NCI-H446 treated with DMSO at 0.1 percent for 48 hours (cell line): ENCODE results near the gene KRTAP23-1.

Source experiments
- DNase-seq: peaks from one replicate; lab custom pipeline; 2025; lab: John Stamatoyannopoulos, UW

Gene KRTAP23-1

GRCh38 chr21:30348506-30348905, at the start of gene KRTAP23-1:
Gene KRTAP23-1, minus strand, starts transcription at chr21:30348606. Its CDS starts 0 bp downstream, at chr21:30348606.
- DNase-seq, result no peak

GRCh38 chr21:30395731-30396130, 47.3 kb upstream of the KRTAP23-1 start, which contains the start of gene KRTAP13-1:
Gene KRTAP13-1, plus strand, starts transcription at chr21:30396031. Its CDS starts 56 bp downstream, at chr21:30396087.
- no peak for DNase-seq

GRCh38 chr21:30391492-30392025, 43.2 kb upstream of the KRTAP23-1 start:
- peak; percentile 90 for DNase-seq

GRCh38 chr21:30382201-30382600, 33.8 kb upstream of the KRTAP23-1 start:
- no peak for DNase-seq

- no peak for DNase-seq
Measured at GRCh38 chr21:30372139-30372770, 23.8 kb upstream of the KRTAP23-1 start, which contains the start of gene KRTAP13-2. Gene KRTAP13-2, minus strand, starts transcription at chr21:30372271. Its CDS starts 58 bp downstream, at chr21:30372213.

DNA sequence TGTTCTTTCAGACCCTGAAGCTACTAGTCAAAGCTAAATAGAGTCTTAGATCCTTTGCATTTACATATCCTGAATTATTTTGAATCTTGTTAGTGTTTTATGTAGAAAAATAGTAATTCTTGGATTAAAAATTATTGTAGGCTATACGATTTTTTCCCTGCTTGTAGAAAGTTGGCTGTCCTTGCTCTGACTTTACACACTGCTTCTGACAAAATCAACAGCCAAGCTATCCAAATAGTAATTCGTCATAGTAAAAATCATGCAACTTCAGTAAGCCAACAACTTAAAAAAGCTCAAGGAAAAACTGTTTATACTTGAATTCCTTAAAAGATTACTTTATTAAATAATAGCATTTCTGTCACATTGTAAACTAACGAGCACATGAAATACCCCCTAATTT, 7.5 kb upstream of the KRTAP23-1 start:
- DNase-seq, result no peak

GRCh38 chr21:30354308-30355005, 6.1 kb upstream of the KRTAP23-1 start:
- DNase-seq, result no peak

- DNase-seq, result no peak
Measured at GRCh38 chr21:30351534-30351933, 3.1 kb upstream of the KRTAP23-1 start.

- peak; percentile 61 for DNase-seq
Measured at GRCh38 chr21:30349572-30349971, 1.2 kb upstream of the KRTAP23-1 start.

DNA sequence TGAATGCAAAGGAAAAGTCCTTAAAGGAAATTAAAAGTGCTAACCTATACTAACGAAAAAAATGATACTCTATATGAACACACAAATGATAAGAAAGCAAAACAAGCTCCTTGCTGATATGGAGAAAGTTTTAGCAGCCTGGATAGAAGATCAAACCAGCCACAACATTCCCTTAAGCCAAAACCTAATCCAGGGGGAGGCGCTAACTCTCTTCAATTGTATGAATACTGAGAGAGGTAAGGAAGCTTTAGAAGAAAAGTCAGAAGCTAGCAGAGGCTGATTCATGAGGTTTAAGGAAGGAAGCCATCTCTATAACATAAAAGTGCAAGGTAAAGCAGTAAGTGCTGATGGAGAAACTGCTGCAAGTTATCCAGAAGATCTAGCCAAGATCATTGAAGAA, 3.4 kb downstream of the KRTAP23-1 start:
- no peak for DNase-seq

- DNase-seq, result peak; percentile 66
Measured at GRCh38 chr21:30340714-30341573, 7.5 kb downstream of the KRTAP23-1 start.

- DNase-seq, result no peak
Measured at GRCh38 chr21:30338717-30339116, 9.7 kb downstream of the KRTAP23-1 start.

GRCh38 chr21:30337772-30338171, 10.6 kb downstream of the KRTAP23-1 start:
- no peak for DNase-seq

DNA sequence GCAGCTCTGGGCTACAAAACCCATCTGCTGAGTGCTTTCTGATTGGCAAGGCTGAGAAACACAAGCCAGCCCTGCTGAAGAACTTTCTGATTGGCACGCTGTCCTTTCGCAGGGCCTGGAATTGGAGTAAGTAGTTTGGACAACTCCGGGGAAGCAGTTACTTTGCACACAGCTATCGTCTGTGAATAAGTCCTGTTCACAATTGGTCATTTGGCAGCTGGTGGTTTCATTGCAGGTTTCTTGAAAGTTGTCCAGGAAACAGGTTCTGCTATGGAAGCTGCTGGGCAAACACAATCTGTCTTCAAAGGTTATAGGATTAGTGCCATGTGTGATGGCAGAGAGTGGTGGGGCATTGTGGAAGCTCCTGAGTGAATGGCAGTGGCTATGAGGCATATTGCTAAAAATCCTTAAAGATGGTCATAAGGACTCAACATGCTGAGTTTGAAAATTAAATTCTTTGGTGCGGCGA, 11.1 kb downstream of the KRTAP23-1 start, which contains the start of gene KRTAP27-1:
TSS of gene KRTAP27-1 (minus strand) at position 419 of the 469 bp plus-strand sequence. CDS start at position 393, 26 bp downstream.
- peak; percentile 99 for DNase-seq

DNA sequence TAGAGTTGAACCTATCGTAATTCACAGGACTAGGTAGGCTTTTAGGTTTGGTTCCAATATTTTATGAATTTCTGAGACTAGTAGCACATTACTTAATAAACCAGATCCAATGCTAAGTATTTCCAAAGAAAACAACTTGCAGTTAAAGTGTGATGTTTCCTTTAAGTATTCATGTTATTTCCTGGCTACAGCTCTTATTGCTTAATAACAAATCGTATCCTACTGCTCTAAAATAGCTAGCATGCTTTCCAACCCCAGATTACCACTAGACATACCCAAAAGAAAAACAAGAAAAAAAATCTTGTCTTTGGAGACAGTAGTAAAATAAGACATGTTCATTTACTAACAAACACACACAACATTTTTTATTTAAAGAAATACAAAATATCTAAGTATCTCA, 11.8 kb downstream of the KRTAP23-1 start:
- DNase-seq, result peak; percentile 11

- DNase-seq, result no peak
Measured at GRCh38 chr21:30333736-30334135, 14.7 kb downstream of the KRTAP23-1 start.

DNA sequence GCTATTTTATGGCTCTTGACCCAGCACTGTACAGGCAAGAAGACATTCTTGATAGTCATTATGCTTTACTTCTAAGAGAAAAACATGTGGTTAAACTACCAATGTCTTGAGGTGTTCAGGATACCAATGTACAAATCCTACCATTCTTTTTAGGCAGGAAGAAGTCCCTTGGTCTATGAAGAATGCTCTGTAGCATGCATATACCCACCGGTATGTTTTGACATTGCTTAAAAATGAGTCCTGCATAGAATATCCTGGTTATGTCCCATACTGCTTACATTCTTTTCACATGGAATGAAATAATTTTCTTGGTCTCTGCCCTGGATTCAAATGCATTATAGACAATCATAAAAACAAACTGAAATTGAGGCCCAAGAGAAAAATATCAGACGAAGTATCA, 15.7 kb downstream of the KRTAP23-1 start:
- no peak for DNase-seq

DNA sequence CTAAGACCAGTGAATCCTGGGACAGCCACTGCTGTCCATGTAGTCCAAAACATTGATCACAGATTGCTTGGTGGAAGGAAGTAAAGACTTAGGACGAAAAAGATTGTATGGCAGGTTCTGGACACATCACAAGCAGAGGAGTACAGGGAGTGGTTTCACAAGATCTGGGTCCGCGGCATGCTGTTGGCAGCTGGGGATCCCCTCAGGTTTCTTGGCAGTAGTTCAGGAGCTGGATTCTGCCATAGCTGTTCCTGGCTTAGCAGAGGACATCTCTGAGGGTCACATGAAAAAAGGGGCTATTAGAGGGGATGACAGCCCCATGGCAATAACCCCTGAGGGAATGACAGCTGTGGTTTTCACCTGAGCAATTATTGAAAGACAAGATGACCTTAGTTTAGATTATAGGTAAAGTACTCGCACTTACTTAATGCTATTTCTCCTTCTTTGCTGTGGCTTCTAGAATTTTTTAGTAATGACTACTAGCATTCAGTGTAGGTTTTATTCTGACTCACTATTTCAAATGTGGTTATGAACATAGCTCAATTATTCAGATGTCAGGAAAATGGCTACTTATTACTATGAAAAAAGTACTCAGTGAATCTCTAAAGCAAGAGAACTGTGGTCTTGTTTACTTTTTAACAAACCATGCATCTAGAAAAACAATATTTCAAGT, 19.1 kb downstream of the KRTAP23-1 start:
- DNase-seq, result no peak

DNA sequence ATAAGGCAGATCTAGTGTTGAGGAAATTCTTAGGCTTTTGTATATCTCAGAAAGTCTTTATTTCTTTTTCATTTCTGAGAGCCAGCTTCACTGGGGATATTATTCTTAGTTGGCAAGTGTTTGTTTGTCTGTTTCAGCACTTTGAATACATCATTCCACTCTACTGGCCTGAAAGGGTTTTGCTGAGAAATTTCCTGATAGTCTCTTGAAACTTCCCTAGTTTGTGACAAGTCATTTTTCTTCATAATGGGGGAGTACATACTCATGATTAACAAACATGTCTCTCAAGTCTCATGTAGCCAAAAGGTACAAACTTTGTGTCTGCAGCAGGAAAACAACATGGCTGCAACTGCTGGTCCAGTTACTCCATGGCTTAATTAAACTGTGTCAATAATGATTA, 22.0 kb downstream of the KRTAP23-1 start:
- no peak for DNase-seq

DNA sequence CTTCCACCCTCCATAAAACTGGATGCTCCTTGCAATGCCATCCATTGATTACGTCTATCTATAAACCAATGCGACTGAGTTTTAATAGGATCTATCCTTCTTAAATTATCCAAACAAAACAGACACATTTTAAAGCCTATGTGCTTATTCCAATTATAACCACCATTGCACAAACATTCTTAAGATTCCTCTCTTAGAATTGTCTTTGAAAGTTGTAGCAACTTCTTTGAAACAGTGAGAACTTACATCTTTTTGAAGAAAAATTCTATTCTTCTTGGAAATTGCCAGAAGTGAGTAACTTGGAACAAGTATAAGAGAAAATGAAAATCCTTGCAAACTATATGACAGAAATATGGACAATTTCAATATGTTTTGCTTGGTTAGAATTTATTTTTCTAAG, 28.2 kb downstream of the KRTAP23-1 start, which contains the start of gene KRTAP26-1:
TSS of gene KRTAP26-1 (minus strand) at position 101 of the 400 bp plus-strand sequence. CDS start 280 bp downstream, outside the sequence.
- DNase-seq, result no peak

DNA sequence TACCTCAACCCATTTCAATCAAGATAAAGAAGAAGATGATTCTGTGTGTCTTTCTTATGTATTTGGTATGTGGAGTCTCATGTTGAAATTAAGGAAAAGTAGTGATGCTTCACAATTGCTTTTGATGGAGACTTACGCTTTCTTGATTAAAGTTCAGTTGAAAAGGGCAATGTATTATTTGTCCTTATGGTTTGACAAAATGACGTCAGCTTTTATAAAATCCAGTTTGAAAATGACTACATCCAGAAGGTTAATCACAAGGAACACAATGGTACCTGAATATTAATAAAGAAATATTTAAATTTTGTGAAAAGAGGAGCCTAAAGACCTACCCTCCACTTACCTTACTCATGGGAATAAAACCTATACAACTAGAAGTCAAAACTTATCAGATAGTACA, 32.7 kb downstream of the KRTAP23-1 start:
- DNase-seq, result no peak
